Measurements from ENCODE around the gene PNKD.

PNKD gene

GRCh38 chr2:218318241-218318640, 47.9 kb downstream of the PNKD start:
- no peak for ATAC-seq (replicated peaks)
- peaks cover 32 to 40% of the 10 kb centered on the region in 2 donors for H3K4me1 Mint-ChIP-seq
- H3K27me3 Mint-ChIP-seq: peaks cover 0 to 3% of the 10 kb centered on the region in 2 donors
- no peaks in the 10 kb centered on the region for H3K9me3 Mint-ChIP-seq
- H3K4me3 Mint-ChIP-seq: no peak overlapping the region
- no peak overlapping the region for H3K27ac Mint-ChIP-seq
- no peak for DNase-seq
- no peaks in the 10 kb centered on the region for H3K36me3 Mint-ChIP-seq

- Mint-ChIP-seq H3K36me3 (no peaks in the 10 kb centered on the region), H3K27ac (no peak overlapping the region), H3K4me1 (peaks cover 40 to 51% of the 10 kb centered on the region in 2 donors), H3K9me3 (no peaks in the 10 kb centered on the region), H3K27me3 (peaks cover 12% of the 10 kb centered on the region in 2 donors), H3K4me3 (no peak overlapping the region)
- DNase-seq (no peak), ATAC-seq (replicated peaks) (no peak)
These were observed 49.6 kb downstream of the PNKD start for GRCh38 chr2:218319813-218320365.

- Mint-ChIP-seq H3K27ac (peak overlapping the region; percentile 10), H3K36me3 (no peaks in the 10 kb centered on the region), H3K9me3 (no peaks in the 10 kb centered on the region), H3K27me3 (peaks cover 14 to 15% of the 10 kb centered on the region in 2 donors), H3K4me1 (peaks cover 40 to 51% of the 10 kb centered on the region in 2 donors), H3K4me3 (no peak overlapping the region)
- ATAC-seq (replicated peaks): peak in 1 of 2 donors; percentile 24
- no peak for DNase-seq
These were observed 50.5 kb downstream of the PNKD start for GRCh38 chr2:218320704-218321336.

GRCh38 chr2:218322768-218323525, 52.6 kb downstream of the PNKD start:
- ATAC-seq (replicated peaks) (peak; percentile 71 to 79), DNase-seq (peak; percentile 39)
- Mint-ChIP-seq H3K27ac (peak overlapping the region; percentile 79), H3K4me3 (peak overlapping the region; percentile 86 to 89), H3K9me3 (no peaks in the 10 kb centered on the region), H3K27me3 (peaks cover 15 to 20% of the 10 kb centered on the region in 2 donors), H3K4me1 (peaks cover 37 to 43% of the 10 kb centered on the region in 2 donors), H3K36me3 (no peaks in the 10 kb centered on the region)

GRCh38 chr2:218323526-218324472, 53.5 kb downstream of the PNKD start:
- no peak for DNase-seq
- ATAC-seq (replicated peaks): no peak
- Mint-ChIP-seq H3K9me3 (no peaks in the 10 kb centered on the region), H3K4me1 (peaks cover 44 to 50% of the 10 kb centered on the region in 2 donors), H3K27me3 (peaks cover 14 to 20% of the 10 kb centered on the region in 2 donors), H3K4me3 (peak overlapping the region; percentile 86 to 89), H3K27ac (peak overlapping the region; percentile 77), H3K36me3 (no peaks in the 10 kb centered on the region)

GRCh38 chr2:218325566-218326160, 55.3 kb downstream of the PNKD start:
- Mint-ChIP-seq H3K36me3 (no peaks in the 10 kb centered on the region), H3K4me3 (no peak overlapping the region), H3K27me3 (peaks cover 14 to 20% of the 10 kb centered on the region in 2 donors), H3K9me3 (no peaks in the 10 kb centered on the region), H3K4me1 (peaks cover 52 to 58% of the 10 kb centered on the region in 2 donors), H3K27ac (no peak overlapping the region)
- DNase-seq (no peak), ATAC-seq (replicated peaks) (no peak)

GRCh38 chr2:218326315-218326714, 56.0 kb downstream of the PNKD start:
- Mint-ChIP-seq H3K4me3 (no peak overlapping the region), H3K9me3 (no peaks in the 10 kb centered on the region), H3K27ac (no peak overlapping the region), H3K36me3 (no peaks in the 10 kb centered on the region), H3K27me3 (peaks cover 14 to 20% of the 10 kb centered on the region in 2 donors), H3K4me1 (peaks cover 51 to 55% of the 10 kb centered on the region in 2 donors)
- DNase-seq (no peak), ATAC-seq (replicated peaks) (no peak)

GRCh38 chr2:218327451-218328210, 57.3 kb downstream of the PNKD start:
- DNase-seq: no peak
- Mint-ChIP-seq H3K27ac (no peak overlapping the region), H3K4me3 (no peak overlapping the region), H3K4me1 (peaks cover 50 to 53% of the 10 kb centered on the region in 2 donors), H3K9me3 (no peaks in the 10 kb centered on the region), H3K36me3 (no peaks in the 10 kb centered on the region), H3K27me3 (peaks cover 14 to 20% of the 10 kb centered on the region in 2 donors)
- no peak for ATAC-seq (replicated peaks)

- Mint-ChIP-seq H3K36me3 (no peaks in the 10 kb centered on the region), H3K27ac (no peak overlapping the region), H3K4me3 (no peak overlapping the region), H3K4me1 (peaks cover 54 to 57% of the 10 kb centered on the region in 2 donors), H3K9me3 (no peaks in the 10 kb centered on the region), H3K27me3 (peaks cover 14 to 20% of the 10 kb centered on the region in 2 donors)
- ATAC-seq (replicated peaks) (no peak), DNase-seq (no peak)
These were observed 58.0 kb downstream of the PNKD start for GRCh38 chr2:218328294-218328693.

GRCh38 chr2:218329027-218329825, 58.9 kb downstream of the PNKD start:
- Mint-ChIP-seq H3K27ac (peak overlapping the region; percentile 89), H3K4me3 (peak overlapping the region; percentile 33 to 70), H3K27me3 (peaks cover 7 to 10% of the 10 kb centered on the region in 2 donors), H3K4me1 (peaks cover 48 to 53% of the 10 kb centered on the region in 2 donors), H3K36me3 (no peaks in the 10 kb centered on the region), H3K9me3 (no peaks in the 10 kb centered on the region)
- DNase-seq (peak; percentile 47), ATAC-seq (replicated peaks) (peak; percentile 26 to 43)

GRCh38 chr2:218329826-218330593, 59.7 kb downstream of the PNKD start:
- Mint-ChIP-seq H3K36me3 (no peaks in the 10 kb centered on the region), H3K4me1 (peaks cover 50 to 56% of the 10 kb centered on the region in 2 donors), H3K9me3 (no peaks in the 10 kb centered on the region), H3K27me3 (peaks cover 6 to 8% of the 10 kb centered on the region in 2 donors), H3K4me3 (peak overlapping the region; percentile 33 to 70), H3K27ac (peak overlapping the region; percentile 89)
- DNase-seq (peak; percentile 49), ATAC-seq (replicated peaks) (peak; percentile 73 to 74)

- Mint-ChIP-seq H3K4me3 (no peak overlapping the region), H3K9me3 (no peaks in the 10 kb centered on the region), H3K27me3 (no peaks in the 10 kb centered on the region), H3K4me1 (peaks cover 50 to 56% of the 10 kb centered on the region in 2 donors), H3K27ac (peak overlapping the region; percentile 44), H3K36me3 (no peaks in the 10 kb centered on the region)
- DNase-seq (no peak), ATAC-seq (replicated peaks) (no peak)
These were observed 61.4 kb downstream of the PNKD start for GRCh38 chr2:218331745-218332144.
